Left lung (tissue), 10 donors: ENCODE results near the gene MEIS1. TPM values are rescaled to one million over a fixed set of nuclear protein-coding genes. Genes with fewer than 3 reads are reported as not detected.

ENCODE experiments used
- ATAC-seq: fragments of 200-7000 bp; cut with Tn5 transposase; one replicate; pipeline ENCODE4 v1.9.1; 2020; ENCODE audit warnings: moderate library complexity
- DNase-seq, 4 donors: peaks; one replicate each; pipeline ENCODE4 v3.0.0-alpha.2; 2013 to 2020
- H3K27ac ChIP-seq, 2 donors: fragments of 200-600 bp; sonication (generic) in 1 of 2; one replicate each; pipeline versions ENCODE4 v1.5.0 to v1.8.0; 2020 to 2021
- H3K27me3 ChIP-seq, 2 donors: fragments of 200-600 bp; sonication (generic) in 1 of 2; one replicate each; pipeline versions ENCODE4 v1.5.0 to v1.8.0; 2020 to 2021
- H3K36me3 ChIP-seq, 2 donors: fragments of 200-600 bp; sonication (generic) in 1 of 2; one replicate each; pipeline versions ENCODE4 v1.5.0 to v1.8.0; 2020 to 2021
- H3K4me1 ChIP-seq, 2 donors: fragments of 200-600 bp; one replicate each; pipeline ENCODE4 v1.8.0; 2021
- H3K4me3 ChIP-seq, 2 donors: fragments of 200-600 bp; sonication (generic) in 1 of 2; one replicate each; pipeline versions ENCODE4 v1.5.0 to v1.8.0; 2020 to 2021; ENCODE audit warnings: mild to moderate bottlenecking in 1 of 2
- H3K9me3 ChIP-seq, 2 donors: fragments of 200-600 bp; sonication (generic) in 1 of 2; one replicate each; pipeline versions ENCODE4 v1.5.0 to v1.8.0; 2020 to 2021
- intact Hi-C, 2 donors: fragments of 100-400 bp; cut with DNase I; formaldehyde crosslinking; loops; one replicate each; pipeline versions ENCODE4 v1.11.2 to v1.14.2; 2022
- polyA plus RNA-seq, 6 donors: library from polyadenylated mRNA; unstranded; fragments of 120-200 nt; gene quantifications; one replicate each; pipeline ENCODE4 v1.2.1, GENCODE V29; 2013; ENCODE audit not compliant: insufficient read length in 6 of 6
- total RNA-seq, 2 donors: library from RNA; stranded (reverse); fragmentation: NEBNext Ultra II Directional; extraction: Animal tissue kit (Norgen Biotek cat#: 25700); gene quantifications; one replicate each; pipeline ENCODE4 v1.2.1, GENCODE V29; 2021
- TF ChIP-seq, protein P1 (sequence below), 2 donors: fragments of 200-600 bp; sonication (generic) in 1 of 2; IDR thresholded peaks; one replicate each; pipeline versions ENCODE4 v1.5.0 to v1.8.0; 2021; ENCODE audit warnings: antibody characterized with exemption in 2 of 2
- donor health status: DM: no; HTN: yes; CAD: no.
- donor health status: DM: no; HTN: no; CAD: no.

MEIS1 gene
- total and polyA plus RNA-seq, 8 donors = 54.3 to 193 (median 163) TPM

DNA sequence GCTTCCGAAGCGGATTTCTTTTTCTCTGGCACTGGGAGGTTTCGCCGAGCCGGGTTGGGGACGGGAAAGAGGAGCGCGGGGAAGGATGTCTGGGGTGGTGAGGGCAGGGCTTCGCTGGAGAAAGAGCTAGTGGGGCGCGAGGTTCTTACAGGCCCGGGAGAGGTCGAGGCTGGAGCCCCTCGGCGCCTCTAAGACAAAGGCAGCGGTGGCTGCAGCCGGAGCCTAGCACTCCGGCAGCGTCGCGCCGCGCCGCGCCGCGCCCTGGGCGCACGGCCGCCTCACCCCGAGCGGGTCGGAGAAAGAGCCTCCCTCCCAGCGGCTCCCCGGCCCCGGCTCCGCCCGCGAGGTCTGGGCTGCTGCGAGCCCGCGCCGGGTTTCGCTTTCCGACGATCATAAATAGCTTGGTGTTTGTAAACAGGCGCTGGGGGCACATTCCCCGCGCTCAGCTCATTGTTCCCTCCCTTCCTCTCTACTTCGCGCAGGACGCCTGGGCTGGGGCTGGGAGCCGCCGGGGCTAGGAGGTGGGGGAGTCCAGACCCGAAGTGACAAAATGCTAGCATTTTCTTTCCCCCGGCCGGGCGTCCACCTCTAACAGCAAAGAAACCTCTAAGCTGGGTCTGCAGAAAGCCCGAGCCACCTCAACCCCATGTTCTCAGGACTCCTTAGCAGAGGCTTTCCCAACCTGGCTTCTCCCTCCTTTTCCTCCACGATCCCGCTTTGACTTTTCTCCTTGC, 813 bp upstream of the MEIS1 start:
- intact Hi-C loops = loop anchor here in 1 of 2 donors (10.0 kb wide), 1 partner anchor 141 kb away; no protein-coding TSS in a partner anchor

DNA sequence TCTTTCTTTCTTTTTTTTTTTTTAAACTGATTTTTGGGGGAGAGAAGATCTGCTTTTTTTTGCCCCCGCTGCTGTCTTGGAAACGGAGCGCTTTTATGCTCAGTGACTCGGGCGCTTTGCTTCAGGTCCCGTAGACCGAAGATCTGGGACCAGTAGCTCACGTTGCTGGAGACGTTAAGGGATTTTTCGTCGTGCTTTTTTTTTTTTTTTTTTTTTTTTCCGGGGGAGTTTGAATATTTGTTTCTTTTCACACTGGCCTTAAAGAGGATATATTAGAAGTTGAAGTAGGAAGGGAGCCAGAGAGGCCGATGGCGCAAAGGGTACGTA, 587 bp downstream of the MEIS1 start:
- H3K4me1 ChIP-seq = peaks cover 0 to 33% of the 10 kb centered on the region in 2 donors
- intact Hi-C loops = loop anchor here (5.0 to 10.0 kb wide), 2 partner anchors 139 to 142 kb away; no protein-coding TSS in a partner anchor
- H3K27me3 ChIP-seq = peaks cover 29 to 100% of the 10 kb centered on the region in 2 donors
- H3K36me3 ChIP-seq = no peaks in the 10 kb centered on the region
- TF ChIP-seq, protein P1, sequence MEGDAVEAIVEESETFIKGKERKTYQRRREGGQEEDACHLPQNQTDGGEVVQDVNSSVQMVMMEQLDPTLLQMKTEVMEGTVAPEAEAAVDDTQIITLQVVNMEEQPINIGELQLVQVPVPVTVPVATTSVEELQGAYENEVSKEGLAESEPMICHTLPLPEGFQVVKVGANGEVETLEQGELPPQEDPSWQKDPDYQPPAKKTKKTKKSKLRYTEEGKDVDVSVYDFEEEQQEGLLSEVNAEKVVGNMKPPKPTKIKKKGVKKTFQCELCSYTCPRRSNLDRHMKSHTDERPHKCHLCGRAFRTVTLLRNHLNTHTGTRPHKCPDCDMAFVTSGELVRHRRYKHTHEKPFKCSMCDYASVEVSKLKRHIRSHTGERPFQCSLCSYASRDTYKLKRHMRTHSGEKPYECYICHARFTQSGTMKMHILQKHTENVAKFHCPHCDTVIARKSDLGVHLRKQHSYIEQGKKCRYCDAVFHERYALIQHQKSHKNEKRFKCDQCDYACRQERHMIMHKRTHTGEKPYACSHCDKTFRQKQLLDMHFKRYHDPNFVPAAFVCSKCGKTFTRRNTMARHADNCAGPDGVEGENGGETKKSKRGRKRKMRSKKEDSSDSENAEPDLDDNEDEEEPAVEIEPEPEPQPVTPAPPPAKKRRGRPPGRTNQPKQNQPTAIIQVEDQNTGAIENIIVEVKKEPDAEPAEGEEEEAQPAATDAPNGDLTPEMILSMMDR (IDR thresholded peaks at IDR 0.05) = no peak
- H3K9me3 ChIP-seq = no peaks in the 10 kb centered on the region
- peak overlapping the region; percentile 52 to 56 for H3K4me3 ChIP-seq
- DNase-seq (no peak), ATAC-seq (no peak)
- H3K27ac ChIP-seq = peak overlapping the region; percentile 84 to 95

More for the DNA sequence above, 813 bp upstream of the MEIS1 start:
- Histone ChIP-seq H3K9me3 (no peaks in the 10 kb centered on the region), H3K27me3 (peaks cover 30 to 100% of the 10 kb centered on the region in 2 donors), H3K4me1 (peaks cover 5 to 27% of the 10 kb centered on the region in 2 donors), H3K4me3 (peak overlapping the region; percentile 52 to 56), H3K36me3 (no peaks in the 10 kb centered on the region), H3K27ac (peak overlapping the region; percentile 84 to 95)
- TF ChIP-seq, protein P1 (IDR thresholded peaks at IDR 0.05) = no peak
- DNase-seq = peak; percentile 58 to 81 (median 77)
- peak; percentile 52 for ATAC-seq

DNA sequence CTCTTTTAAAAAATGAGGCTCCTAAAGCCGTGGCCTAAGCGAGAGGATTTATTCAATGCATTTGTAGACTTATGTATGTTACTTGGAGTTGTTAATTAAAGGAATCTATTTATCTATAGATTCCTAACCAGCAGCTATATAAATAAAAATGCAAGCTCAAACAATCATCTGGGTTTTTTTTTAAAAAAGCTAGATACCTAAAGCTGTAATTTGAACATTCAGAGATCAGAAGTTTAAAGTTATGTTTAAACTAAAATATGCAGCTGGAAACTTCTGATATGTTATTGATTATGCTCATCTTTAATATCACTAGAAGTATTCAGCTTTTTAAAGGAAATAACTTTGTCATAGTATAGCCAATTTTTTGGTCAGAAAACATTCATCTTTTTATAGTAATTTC, 1.0 kb downstream of the MEIS1 start:
- Histone ChIP-seq H3K27ac (peak overlapping the region; percentile 84 to 95), H3K27me3 (peaks cover 29 to 100% of the 10 kb centered on the region in 2 donors), H3K36me3 (no peaks in the 10 kb centered on the region), H3K4me1 (peaks cover 0 to 33% of the 10 kb centered on the region in 2 donors), H3K9me3 (no peaks in the 10 kb centered on the region), H3K4me3 (peak overlapping the region; percentile 52 to 56)
- ATAC-seq = no peak
- DNase-seq = no peak
- intact Hi-C loops = loop anchor here (5.0 to 10.0 kb wide), 2 partner anchors 139 to 141 kb away; no protein-coding TSS in a partner anchor
- TF ChIP-seq, protein P1 (IDR thresholded peaks at IDR 0.05) = no peak

DNA sequence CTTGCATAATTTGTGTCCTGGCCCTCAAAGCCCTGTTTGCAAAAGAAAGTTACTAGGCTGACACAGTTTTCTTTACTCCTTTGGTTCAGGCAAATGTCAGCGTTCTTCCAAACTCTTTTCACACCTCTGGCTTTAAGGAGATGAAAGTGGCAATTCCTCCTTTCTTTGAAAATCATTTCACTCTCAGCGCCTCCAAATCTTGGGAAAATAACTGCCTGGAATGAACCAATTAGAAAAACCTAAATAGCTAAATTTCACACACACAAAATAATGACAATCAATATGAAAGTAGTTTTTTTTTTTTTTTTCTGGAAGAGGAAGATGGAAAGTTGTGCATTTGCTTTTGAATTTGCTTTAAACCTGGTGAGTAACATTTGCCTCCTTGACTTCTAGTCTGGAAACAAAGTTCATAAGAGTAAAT, 1.7 kb downstream of the MEIS1 start:
- Histone ChIP-seq H3K36me3 (no peaks in the 10 kb centered on the region), H3K9me3 (no peaks in the 10 kb centered on the region), H3K27me3 (peaks cover 29 to 100% of the 10 kb centered on the region in 2 donors), H3K4me1 (peaks cover 0 to 31% of the 10 kb centered on the region in 2 donors), H3K4me3 (peak overlapping the region; percentile 52 to 56), H3K27ac (peak overlapping the region; percentile 84 to 95)
- TF ChIP-seq, protein P1 (IDR thresholded peaks at IDR 0.05) = no peak
- ATAC-seq (no peak), DNase-seq (no peak)
- intact Hi-C loops = loop anchor here (5.0 to 10.0 kb wide), 2 partner anchors 138 to 141 kb away; no protein-coding TSS in a partner anchor

DNA sequence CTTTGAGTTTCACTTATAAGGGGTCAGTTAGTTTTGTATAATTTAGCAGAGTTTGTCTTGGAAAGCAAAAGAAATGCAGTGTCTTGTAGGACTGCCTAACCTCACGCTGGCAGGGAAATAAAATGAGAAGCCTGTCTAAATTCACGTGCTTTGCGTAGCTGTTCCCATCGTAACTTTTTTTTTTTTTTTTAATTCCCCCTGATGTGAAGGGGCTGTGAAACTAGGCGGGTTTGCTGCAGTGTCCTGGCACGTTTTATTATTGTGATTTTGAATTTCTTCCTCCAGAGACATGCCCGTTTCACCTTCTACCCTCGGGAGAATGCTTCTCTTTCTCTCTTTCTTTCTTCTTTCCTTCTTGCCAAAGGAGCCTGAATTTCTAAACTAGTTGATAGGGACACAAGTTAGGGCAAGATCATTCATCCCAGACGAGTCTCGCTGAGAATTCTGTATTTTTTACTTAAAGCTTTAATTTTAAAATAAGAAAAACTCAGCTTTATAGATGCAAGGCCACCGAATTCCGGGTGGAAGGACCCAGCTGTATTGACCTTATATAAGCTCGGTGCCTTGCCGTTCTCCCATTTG, 2.3 kb downstream of the MEIS1 start:
- Histone ChIP-seq H3K9me3 (no peaks in the 10 kb centered on the region), H3K4me1 (peaks cover 0 to 25% of the 10 kb centered on the region in 2 donors), H3K27me3 (peaks cover 24 to 100% of the 10 kb centered on the region in 2 donors), H3K27ac (peak overlapping the region; percentile 84 to 95), H3K4me3 (peak overlapping the region; percentile 52 to 56), H3K36me3 (no peaks in the 10 kb centered on the region)
- DNase-seq (no peak), ATAC-seq (no peak)
- TF ChIP-seq, protein P1 (IDR thresholded peaks at IDR 0.05) = no peak
- intact Hi-C loops = loop anchor here (5.0 to 10.0 kb wide), 2 partner anchors 138 to 140 kb away; no protein-coding TSS in a partner anchor
